D721Med (cell line): ENCODE data around the gene NCKIPSD.

Source experiments
- DNase-seq: peaks from one replicate; pipeline ENCODE4 v3.0.0; 2011; ENCODE audit warnings: low spot score; ENCODE audit not compliant: insufficient read length
- FAIRE-seq: peaks from 2 replicates; lab custom pipeline; 2011; peaks lifted over from hg19 to GRCh38; lab: Jason Lieb, UNC
- CTCF ChIP-seq: IDR thresholded peaks from 2 replicates; pipeline ENCODE4 v1.5.1; 2012; ENCODE audit warnings: mild to moderate bottlenecking, control low read depth; ENCODE audit not compliant: insufficient read depth; ENCODE audit errors: missing control alignments

NCKIPSD gene

GRCh38 chr3:48633256-48633655 lies 52.5 kb downstream of the NCKIPSD start:
- TF ChIP-seq CTCF: no peak
- no peak for DNase-seq
- FAIRE-seq: no peak

- FAIRE-seq (no peak), DNase-seq (no peak)
- TF ChIP-seq CTCF: no peak
These were observed 53.9 kb downstream of the NCKIPSD start for GRCh38 chr3:48631516-48632448.

- no peak for TF ChIP-seq CTCF
- DNase-seq: no peak
- FAIRE-seq: no peak
These were observed 54.9 kb downstream of the NCKIPSD start for GRCh38 chr3:48630833-48631232.

- no peak for FAIRE-seq
- TF ChIP-seq CTCF: no peak
- no peak for DNase-seq
These were observed 55.3 kb downstream of the NCKIPSD start for GRCh38 chr3:48630407-48630806.

- no peak for TF ChIP-seq CTCF
- no peak for DNase-seq
- no peak for FAIRE-seq
These were observed 55.8 kb downstream of the NCKIPSD start for GRCh38 chr3:48629894-48630293.

- no peak for DNase-seq
- no peak for FAIRE-seq
- TF ChIP-seq CTCF: no peak
These were observed 57.3 kb downstream of the NCKIPSD start for GRCh38 chr3:48628277-48629017.
